Non-pigmented ciliary epithelial cell (primary cell): ENCODE data around the gene PRDX3.
A peak's percentile ranks its signal among the peaks of the same experiment; 100 is the strongest.
"Not testable (repeated sequence)": the region's sequence is repeated elsewhere in the genome, so short reads cannot be mapped to it uniquely, and the experiment has no call there.

Experiments
- DNase-seq: peaks from one replicate; pipeline ENCODE4 v3.0.0-alpha.2; 2010; ENCODE audit warnings: low read depth

PRDX3 gene

DNA sequence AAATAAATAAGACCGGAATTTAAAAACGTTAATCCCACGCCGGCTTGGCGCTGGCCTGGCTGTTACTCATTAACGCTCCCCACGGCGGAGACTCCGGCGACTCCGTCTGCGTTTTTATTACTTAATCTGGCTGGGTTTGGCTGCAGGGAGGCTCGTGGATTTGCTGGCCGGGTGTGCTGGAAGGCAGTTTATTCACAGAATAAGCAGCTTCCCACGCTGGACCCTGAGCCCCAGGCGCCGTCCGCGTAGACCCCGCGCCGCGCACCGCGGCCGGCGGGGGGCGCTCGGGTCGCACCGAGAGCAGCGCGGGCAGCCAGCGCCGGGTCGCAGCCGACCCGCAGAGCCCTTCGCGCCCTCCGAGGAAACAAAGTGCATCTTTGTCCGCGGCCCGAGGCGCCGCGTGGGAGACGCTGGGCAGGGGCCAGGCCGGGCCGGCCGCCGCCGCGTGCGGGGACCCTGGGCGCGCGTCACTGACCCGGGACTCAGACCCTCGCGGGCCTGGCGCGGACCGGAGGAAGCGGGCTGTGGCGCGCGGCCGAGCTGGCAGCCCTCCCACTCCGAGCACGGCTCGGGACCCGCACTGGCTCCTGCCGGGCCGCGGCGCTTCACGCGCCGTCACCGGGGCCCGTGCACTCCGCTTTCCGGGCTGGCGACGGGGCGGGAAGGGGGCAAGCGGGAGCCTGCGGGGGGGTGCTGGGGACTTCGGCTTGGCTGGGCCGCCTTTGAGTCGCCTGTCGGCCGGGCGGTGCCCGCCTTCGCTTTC lies 28.2 kb upstream of the PRDX3 start:
- DNase-seq, result no peak

DNA sequence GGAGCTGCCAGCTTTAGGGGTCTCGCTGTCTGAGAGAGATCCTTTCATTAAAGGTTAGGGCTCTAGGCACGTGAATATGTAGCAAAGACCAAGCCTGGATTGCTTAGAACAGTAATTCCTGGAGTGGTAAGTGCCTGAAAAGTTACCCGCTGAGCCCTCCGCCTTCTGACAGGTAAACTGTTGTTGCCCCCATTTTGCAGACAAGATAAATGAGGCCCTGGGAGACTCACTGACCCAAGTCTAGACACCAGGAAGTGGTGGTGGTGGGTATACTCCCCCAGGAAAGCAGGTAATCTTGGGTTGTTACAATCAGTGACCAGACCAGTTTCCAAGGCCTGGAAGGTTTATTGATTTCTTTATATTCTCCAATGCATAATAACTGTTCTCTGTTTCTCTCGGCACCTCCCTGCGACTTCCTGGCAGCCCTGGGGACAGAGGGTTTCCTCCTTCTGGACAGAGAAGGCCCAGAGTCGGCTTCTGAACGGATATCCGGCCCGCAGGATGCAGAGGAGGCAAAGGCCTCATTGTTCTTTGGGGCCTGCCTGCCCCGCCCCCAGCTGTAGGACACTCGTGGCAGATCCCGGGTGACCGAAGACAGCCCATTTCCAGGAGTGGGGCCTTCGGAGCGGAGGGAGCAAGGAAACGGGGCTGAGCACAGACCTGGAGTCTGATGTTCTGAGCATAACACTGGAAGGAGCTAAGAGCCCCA lies 27.4 kb upstream of the PRDX3 start:
- DNase-seq, result no peak

DNA sequence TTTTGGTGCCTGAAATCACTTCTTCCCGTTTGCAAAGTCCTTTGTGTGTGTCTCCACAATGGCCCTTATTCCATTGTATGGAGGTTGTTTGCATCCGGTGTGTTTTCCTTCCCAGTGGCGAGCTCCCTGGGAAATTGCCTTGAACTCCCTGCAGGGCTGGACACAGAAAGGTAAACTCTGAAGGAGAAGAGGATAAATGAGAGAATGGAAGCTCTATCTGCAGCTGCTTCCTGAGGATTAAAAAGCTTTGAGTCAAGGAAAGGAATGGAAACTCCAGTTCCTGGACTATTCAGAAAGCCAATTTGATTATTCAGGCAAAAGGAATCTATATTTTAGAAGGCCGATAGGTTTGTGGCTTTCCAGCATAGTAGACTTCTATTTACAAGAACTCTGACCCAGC lies 24.4 kb upstream of the PRDX3 start:
- DNase-seq, result no peak

DNA sequence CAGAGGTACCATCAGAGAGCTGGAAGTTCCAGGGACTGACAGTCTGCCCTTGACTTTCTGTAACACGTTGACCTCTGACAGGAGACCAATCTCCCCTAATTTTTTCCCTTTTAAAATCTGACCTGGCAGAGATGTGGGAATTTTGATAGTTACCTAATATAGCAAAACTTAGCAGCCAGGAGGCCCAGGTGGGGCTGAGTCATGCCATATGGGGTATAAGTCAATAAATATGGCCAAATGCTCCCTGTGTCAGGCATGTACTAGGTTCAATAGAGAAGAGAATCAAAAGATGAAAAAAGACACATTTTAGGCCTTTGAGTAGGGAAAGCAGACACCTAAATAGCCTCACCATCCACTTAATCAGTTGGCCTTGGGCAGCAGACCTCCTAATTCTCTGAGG lies 22.6 kb upstream of the PRDX3 start:
- no peak for DNase-seq

GRCh38 chr10:119199231-119199992 lies 20.8 kb upstream of the PRDX3 start:
- DNase-seq, result peak; percentile 76

DNA sequence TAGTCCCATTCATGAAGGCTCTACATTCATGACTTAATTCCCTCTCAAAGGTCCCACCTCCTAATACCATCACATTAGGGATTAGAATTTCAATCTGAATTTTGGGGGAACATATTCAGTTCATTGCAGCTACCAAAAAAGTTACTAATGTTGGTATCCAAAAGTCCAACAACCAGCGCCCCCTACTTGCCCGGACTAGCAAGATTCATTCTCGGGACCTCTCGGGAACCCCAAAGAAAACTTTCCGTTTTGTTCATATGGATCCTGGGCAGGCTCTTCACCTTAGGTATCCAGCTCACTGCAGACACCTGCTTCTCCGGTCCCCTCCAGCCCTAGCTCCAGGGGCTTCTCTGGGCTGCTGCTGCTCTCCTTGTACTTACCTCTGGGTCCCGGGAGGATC lies 19.8 kb upstream of the PRDX3 start:
- no peak for DNase-seq

DNA sequence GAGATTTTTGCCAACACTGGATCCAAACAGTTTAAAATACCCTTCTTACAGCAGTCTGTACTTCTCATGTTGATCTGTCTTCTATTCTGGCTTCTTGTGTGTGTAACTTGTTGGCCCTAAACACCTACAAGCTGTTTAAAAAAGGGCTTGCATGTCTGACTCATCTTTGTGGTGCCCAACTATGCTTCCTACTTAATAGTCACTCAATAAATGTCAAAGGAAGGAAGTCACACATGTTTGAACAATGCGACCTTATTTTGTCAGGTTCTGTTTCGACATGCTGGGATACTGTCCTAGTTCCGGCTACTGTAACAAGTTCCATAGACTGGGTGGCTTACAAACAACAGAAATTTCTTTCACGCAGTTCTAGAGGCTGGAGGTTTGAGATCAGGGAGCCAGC lies 19.3 kb upstream of the PRDX3 start:
- DNase-seq, result no peak

- DNase-seq, result no peak
These were observed 13.3 kb upstream of the PRDX3 start for GRCh38 chr10:119191881-119192280.

DNA sequence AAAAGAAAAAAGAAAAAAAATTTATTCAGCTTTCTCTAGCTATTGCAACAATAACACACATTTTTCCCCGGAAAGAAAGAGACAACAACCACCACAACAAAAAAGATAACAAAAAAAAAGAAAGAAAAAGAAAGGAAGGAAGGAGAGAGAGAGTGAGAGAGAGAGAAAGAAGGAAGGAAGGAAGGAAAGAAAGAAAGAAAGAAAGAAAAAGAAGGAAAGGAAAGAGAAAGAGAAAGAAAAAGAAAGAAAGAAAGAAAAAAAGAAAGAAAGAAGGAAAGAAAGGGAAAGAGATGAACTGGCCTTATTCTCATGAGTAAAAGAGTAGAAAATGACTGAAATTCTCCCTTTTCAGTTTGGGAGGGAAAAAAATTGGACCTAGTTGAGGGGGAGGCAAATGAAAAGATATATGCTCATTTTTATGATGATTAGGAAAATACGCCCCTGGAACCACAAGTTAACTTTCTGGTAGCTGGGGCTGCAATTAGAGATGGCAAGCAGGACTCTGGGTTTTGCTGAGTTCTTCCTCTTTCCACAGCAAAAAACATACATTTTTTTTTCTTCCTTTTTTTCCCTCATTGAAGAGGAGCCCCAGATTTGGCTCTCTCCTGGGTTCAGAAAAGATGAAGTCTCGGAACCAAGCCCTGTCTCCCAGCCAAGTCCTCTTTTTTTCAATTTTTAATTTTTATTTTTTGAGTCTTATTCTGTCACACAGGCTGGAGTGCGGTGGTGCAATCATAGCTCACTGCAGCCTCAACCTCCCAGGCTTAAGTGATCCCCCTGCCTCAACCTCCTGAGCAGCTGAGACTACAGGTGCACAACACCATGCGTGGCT lies 12.6 kb upstream of the PRDX3 start:
- no peak for DNase-seq

DNA sequence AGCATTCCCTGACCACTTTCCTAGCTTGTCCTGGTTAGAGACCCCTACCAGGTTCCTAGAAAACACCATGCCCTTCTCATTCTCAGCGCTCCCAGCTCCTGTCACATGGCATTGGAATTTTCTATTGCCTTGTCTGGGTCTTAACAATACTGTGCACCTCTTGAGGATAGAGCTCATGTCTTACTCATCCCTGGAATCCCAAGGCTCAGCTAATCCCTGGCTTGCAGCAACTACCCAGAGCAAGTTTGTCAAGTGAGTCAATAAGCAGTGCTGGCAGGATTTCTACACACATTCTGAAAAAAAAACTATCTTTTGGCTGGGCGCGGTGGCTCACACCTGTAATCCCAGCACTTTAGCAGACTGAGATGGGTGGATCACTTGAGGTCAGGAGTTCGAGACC lies 11.7 kb upstream of the PRDX3 start:
- DNase-seq, result peak; percentile 99

- DNase-seq, result peak; percentile 78
These were observed 11.2 kb upstream of the PRDX3 start for GRCh38 chr10:119189811-119190282.

DNA sequence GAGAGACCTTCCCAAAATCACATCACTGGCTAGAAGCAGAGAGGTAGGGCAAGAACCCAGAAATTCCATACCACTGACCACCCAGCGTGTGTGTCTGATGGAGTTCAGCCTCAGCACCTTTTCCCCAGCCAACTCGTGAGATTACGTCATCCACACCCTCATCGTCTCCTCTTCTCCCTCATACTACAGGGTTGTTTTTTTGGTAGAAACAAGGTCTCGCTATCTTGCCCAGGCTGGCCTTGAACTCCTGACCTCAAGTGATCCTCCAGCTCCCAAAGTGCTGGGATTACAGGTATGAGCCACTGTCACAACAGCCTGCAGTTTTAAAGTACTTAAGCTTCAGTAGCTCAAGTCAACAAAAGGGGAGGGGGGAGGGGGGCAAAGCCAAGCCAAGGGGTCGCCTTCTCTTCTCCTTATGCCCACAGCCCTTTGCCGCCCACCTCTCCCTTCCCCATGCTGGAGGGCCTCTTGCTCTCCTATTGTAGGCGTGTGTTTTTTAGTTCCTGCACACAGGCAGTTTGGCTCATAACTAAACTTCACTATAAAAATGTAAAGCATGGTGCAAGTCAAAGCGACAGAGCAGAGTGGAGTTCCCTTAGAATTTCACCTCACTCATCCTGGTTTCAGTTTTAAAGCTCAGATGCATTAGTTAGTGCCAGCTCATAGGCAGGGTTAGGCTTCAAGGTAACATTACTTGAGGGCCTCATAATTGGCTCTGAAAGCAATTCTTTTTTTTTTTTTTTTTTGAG lies 5.2 kb upstream of the PRDX3 start:
- DNase-seq, result no peak

GRCh38 chr10:119180850-119181400 lies 2.3 kb upstream of the PRDX3 start:
- DNase-seq, result not testable (repeated sequence)

DNA sequence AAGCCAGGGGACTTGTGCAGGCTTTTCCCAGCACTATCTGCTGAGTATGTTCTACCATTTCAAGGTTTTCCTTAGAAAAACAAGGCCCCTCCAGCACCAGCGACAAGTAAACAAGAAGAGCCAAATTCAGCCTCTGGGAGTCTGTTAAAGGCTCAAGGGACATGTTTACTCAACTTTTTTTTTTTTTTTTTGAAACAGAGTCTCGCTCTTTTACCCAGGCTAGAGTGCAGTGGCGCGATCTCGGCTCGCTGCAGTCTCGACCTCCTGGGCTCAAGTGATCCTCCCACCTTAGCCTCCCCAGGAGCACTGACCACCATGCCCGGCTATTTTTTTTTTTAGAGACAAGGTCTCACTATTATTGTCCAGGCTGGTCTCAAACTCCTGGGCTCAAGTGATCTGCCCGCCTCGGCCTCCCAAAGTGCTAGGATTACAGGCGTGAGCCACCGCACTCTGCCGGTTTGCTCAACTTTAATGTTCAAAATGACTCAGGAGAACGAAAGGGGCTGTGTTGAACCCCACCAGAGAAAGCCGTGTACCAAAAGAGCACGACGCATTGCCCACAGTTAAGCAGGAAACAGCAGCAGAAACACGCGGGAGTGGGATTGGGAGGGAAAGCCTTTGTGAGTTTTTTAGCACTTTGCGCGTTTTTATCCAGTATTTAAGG lies 772 bp downstream of the PRDX3 start:
- no peak for DNase-seq

GRCh38 chr10:119176166-119176565 lies 2.4 kb downstream of the PRDX3 start:
- DNase-seq, result no peak

DNA sequence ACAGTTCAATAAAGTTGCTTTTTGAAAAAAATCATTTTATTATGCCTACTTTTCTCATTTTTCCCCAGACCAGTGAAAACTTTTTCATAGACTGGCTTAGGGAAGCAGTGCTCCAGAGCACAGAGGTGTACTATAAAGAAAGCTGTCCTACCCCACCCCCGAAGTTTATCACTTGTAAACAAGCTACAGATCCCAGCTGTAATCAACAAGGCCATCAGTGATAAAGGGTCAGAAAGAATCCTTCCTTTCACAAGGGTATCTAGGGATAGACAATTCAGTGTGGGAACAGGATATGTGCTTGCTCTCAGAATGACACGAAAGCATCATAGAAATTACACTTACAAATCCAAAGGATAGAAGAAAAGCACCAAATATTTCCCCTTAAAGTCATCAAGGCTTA lies 4.5 kb downstream of the PRDX3 start:
- DNase-seq, result no peak

GRCh38 chr10:119167041-119167440 lies 11.6 kb downstream of the PRDX3 start:
- no peak for DNase-seq

DNA sequence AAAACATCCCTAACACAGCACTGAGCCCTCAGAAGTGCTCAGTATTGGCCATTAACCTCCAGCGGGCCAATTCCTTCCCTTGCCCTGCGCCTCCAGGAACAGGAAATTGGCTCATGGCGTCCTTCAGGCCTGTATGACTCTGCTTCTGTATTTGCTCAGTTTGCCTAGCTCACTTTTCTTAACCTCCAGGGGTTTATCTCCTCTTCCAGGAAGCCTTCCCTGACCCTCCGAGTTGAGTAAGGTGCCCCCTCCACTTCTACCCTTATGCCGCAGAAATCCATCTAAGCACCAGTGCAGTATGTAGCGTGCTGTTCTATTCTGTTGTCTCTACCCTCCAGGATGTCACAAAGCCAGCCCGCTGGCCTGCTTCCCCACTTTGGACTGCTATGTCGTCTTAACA lies 12.0 kb downstream of the PRDX3 start:
- no peak for DNase-seq

- no peak for DNase-seq
These were observed 12.5 kb downstream of the PRDX3 start for GRCh38 chr10:119166118-119166500.
